Activated CD4-positive, alpha-beta T cell treated with anti-CD3 and anti-CD28 coated beads, Interleukin-10, Interleukin-2, amounts not matched to agents 100 ng/mL and 50 ng/mL, durations not matched to agents 16 hours and 8 hours (primary cell): ENCODE data around the gene SLC18B1.
A peak's percentile ranks its signal among the peaks of the same experiment; 100 is the strongest.

Experiments used
- DNase-seq: peaks from one replicate; pipeline ENCODE4 v3.0.0-alpha.2; 2020

The SLC18B1 gene

GRCh38 chr6:132741281-132741680 is 57.2 kb downstream of the SLC18B1 start:
- no peak for DNase-seq

- DNase-seq: peak; percentile 61
These were observed 62.2 kb downstream of the SLC18B1 start for GRCh38 chr6:132736239-132736638.

- DNase-seq: no peak
These were observed 63.7 kb downstream of the SLC18B1 start for GRCh38 chr6:132734694-132735236.

- DNase-seq: no peak
These were observed 64.6 kb downstream of the SLC18B1 start for GRCh38 chr6:132733814-132734213.

- no peak for DNase-seq
These were observed 65.2 kb downstream of the SLC18B1 start for GRCh38 chr6:132733283-132733682.

- DNase-seq: no peak
These were observed 67.4 kb downstream of the SLC18B1 start for GRCh38 chr6:132731086-132731485.

GRCh38 chr6:132730560-132730959 is 67.9 kb downstream of the SLC18B1 start:
- DNase-seq: no peak

- no peak for DNase-seq
These were observed 69.8 kb downstream of the SLC18B1 start for GRCh38 chr6:132728616-132729015.

- peak; percentile 37 for DNase-seq
These were observed 71.8 kb downstream of the SLC18B1 start for GRCh38 chr6:132726608-132726975.

GRCh38 chr6:132725947-132726607 is 72.4 kb downstream of the SLC18B1 start:
- DNase-seq: peak; percentile 54

- DNase-seq: no peak
These were observed 73.0 kb downstream of the SLC18B1 start for GRCh38 chr6:132725471-132725870.

GRCh38 chr6:132719736-132720448 is 78.5 kb downstream of the SLC18B1 start:
- no peak for DNase-seq
